K562 (cell line): ENCODE results near the gene H2AZ2. TPM values are rescaled to one million over a fixed set of nuclear protein-coding genes. Genes with fewer than 3 reads are reported as not detected.
A peak's percentile ranks its signal among the peaks of the same experiment; 100 is the strongest.

ENCODE experiments used
- ETV5 ChIP-seq: sonication (generic); formaldehyde crosslinking; IDR thresholded peaks from 2 replicates; pipeline ENCODE4 v1.4.0; 2020; ENCODE audit warnings: low read depth, mild to moderate bottlenecking, missing genetic modification reagents
- MAZ ChIP-seq, 2 experiments: fragments of 450-650 bp in 1 of 2; sonication (generic) in 1 of 2; formaldehyde crosslinking; IDR thresholded peaks in 1 of 2; conservative IDR thresholded peaks in 1 of 2; 2 replicates each; pipeline versions ENCODE4 v1.4.0 to v1.5.0; 2020; ENCODE audit warnings: mild to moderate bottlenecking in 1 of 2, missing genetic modification reagents in 1 of 2
- NBN ChIP-seq: fragments of 450-650 bp; IDR thresholded peaks from 2 replicates; pipeline ENCODE4 v1.6.1; 2016; ENCODE audit warnings: low read depth, mild to moderate bottlenecking
- NR2C2 ChIP-seq, 2 experiments: fragments of 200-800 bp in 1 of 2; sonication (Bioruptor generic) in 1 of 2; sonication (generic) in 1 of 2; formaldehyde crosslinking in 1 of 2; IDR thresholded peaks; 2 replicates each; pipeline versions ENCODE4 v1.6.1 to v1.8.0; 2016 to 2022; ENCODE audit warnings: mild to moderate bottlenecking in 1 of 2, missing compliant biosample characterization in 1 of 2, missing genetic modification characterization in 1 of 2, missing genetic modification reagents in 1 of 2
- POLR2B ChIP-seq: fragments of 450-650 bp; IDR thresholded peaks from 2 replicates; pipeline ENCODE4 v1.6.1; 2018; ENCODE audit warnings: low read depth; ENCODE audit not compliant: partially characterized antibody
- RAD21 ChIP-seq, 2 experiments: fragments of 250-450 bp in 1 of 2; fragments of 450-650 bp in 1 of 2; sonication (Bioruptor Pico) in 1 of 2; formaldehyde crosslinking in 1 of 2; IDR thresholded peaks in 1 of 2; conservative IDR thresholded peaks in 1 of 2; 2 replicates each; pipeline versions ENCODE4 v1.4.0 to v1.8.0; 2020 to 2022; ENCODE audit warnings: mild to moderate bottlenecking in 2 of 2, moderate library complexity in 1 of 2
- SIN3A ChIP-seq, 2 experiments: fragments of 150-350 bp in 1 of 2; IDR thresholded peaks; 2 replicates each; pipeline ENCODE4 v1.6.1; 2011 to 2016; ENCODE audit warnings: borderline replicate concordance in 2 of 2, low read depth in 2 of 2, low read length in 2 of 2, mild to moderate bottlenecking in 2 of 2, moderate library complexity in 2 of 2; ENCODE audit not compliant: control insufficient read depth in 1 of 2
- SNRNP70 ChIP-seq: fragments of 200-400 bp; formaldehyde crosslinking; optimal IDR thresholded peaks from 2 replicates; pipeline ENCODE3; 2017; ENCODE audit warnings: low read depth, low read length
- SRF ChIP-seq, 2 experiments: fragments of 250-450, 450-650 bp in 1 of 2; sonication (Bioruptor Pico) in 1 of 2; sonication (generic) in 1 of 2; formaldehyde crosslinking; IDR thresholded peaks; 2 replicates each; pipeline versions ENCODE4 v1.5.0 to v1.5.1; 2020 to 2022; ENCODE audit warnings: mild to moderate bottlenecking in 1 of 2, missing genetic modification reagents in 1 of 2
- TBL1XR1 ChIP-seq, 2 experiments: IDR thresholded peaks; 2 replicates each; pipeline ENCODE4 v1.6.1; 2012; ENCODE audit warnings: improper control_type of control experiment in 2 of 2, low read length in 2 of 2, mild to moderate bottlenecking in 1 of 2
- YY1 ChIP-seq, 3 experiments: IDR thresholded peaks; 2 replicates each; pipeline ENCODE4 v1.6.1; 2011; ENCODE audit warnings: low read length in 2 of 3, mild to moderate bottlenecking in 2 of 3, moderate library complexity in 2 of 3, borderline replicate concordance in 1 of 3, control low read depth in 1 of 3, low read depth in 1 of 3; ENCODE audit not compliant: insufficient read depth in 3 of 3, insufficient replicate concordance in 2 of 3, control insufficient read depth in 1 of 3, insufficient read length in 1 of 3; ENCODE audit errors: extremely low read depth in 1 of 3
- ZFX ChIP-seq: sonication (generic); formaldehyde crosslinking; IDR thresholded peaks from 2 replicates; pipeline ENCODE4 v1.8.0; 2022; ENCODE audit warnings: mild to moderate bottlenecking, missing genetic modification reagents, moderate library complexity
- polyA plus RNA-seq, 8 experiments: library from polyadenylated mRNA; depleted of rRNA in 4 of 8; stranded (reverse) in 5 of 8; unstranded in 3 of 8; fragments of >200 nt; fragmentation: Nextera tagmentation in 2 of 8; fragmentation: Illumina TruSeq in 1 of 8; extraction: Ambion mirVana in 2 of 8; extraction: Trizol in 1 of 8; gene quantifications; 2 replicates each; pipeline versions ENCODE4 v1.2.1 to v1.2.3, GENCODE V29; 2011 to 2014; ENCODE audit warnings: inconsistent platforms in 1 of 8, missing spikeins in 1 of 8
- total RNA-seq, 7 experiments: library from RNA; depleted of rRNA in 6 of 7; stranded (reverse); fragments of >200 nt in 6 of 7; fragmentation: Illumina TruSeq in 2 of 7; extraction: Trizol in 2 of 7; gene quantifications; 2 replicates each; pipeline versions ENCODE4 v1.2.1 to v1.2.3, GENCODE V29; 2011 to 2021; ENCODE audit warnings: low replicate concordance in 1 of 7
- TF ChIP-seq, protein P1 (sequence below): fragments of 450-650 bp; IDR thresholded peaks from 2 replicates; pipeline ENCODE4 v1.6.1; 2016; ENCODE audit warnings: mild to moderate bottlenecking
- TF ChIP-seq, protein P2 (sequence below), 3 experiments: fragments of 200-800 bp in 1 of 3; fragments of 250-450 bp in 1 of 3; fragments of 450-650 bp in 1 of 3; sonication (Bioruptor Pico) in 1 of 3; sonication (Bioruptor generic) in 1 of 3; formaldehyde crosslinking in 1 of 3; IDR thresholded peaks; 2 replicates each; pipeline versions ENCODE4 v1.6.1 to v1.8.0; 2016 to 2022; ENCODE audit warnings: mild to moderate bottlenecking in 2 of 3, missing genetic modification characterization in 2 of 3, missing compliant biosample characterization in 1 of 3, moderate library complexity in 1 of 3
- TF ChIP-seq, protein P3 (sequence below): fragments of 450-650 bp; IDR thresholded peaks from 2 replicates; pipeline ENCODE4 v1.6.1; 2016; ENCODE audit warnings: antibody characterized with exemption

H2AZ2 gene
- total and polyA plus RNA-seq, 9 of the 15 experiments (the other 6 are each of a cell fraction or from before 2014, with no cell fraction given): 105 to 382 (median 286) TPM

DNA sequence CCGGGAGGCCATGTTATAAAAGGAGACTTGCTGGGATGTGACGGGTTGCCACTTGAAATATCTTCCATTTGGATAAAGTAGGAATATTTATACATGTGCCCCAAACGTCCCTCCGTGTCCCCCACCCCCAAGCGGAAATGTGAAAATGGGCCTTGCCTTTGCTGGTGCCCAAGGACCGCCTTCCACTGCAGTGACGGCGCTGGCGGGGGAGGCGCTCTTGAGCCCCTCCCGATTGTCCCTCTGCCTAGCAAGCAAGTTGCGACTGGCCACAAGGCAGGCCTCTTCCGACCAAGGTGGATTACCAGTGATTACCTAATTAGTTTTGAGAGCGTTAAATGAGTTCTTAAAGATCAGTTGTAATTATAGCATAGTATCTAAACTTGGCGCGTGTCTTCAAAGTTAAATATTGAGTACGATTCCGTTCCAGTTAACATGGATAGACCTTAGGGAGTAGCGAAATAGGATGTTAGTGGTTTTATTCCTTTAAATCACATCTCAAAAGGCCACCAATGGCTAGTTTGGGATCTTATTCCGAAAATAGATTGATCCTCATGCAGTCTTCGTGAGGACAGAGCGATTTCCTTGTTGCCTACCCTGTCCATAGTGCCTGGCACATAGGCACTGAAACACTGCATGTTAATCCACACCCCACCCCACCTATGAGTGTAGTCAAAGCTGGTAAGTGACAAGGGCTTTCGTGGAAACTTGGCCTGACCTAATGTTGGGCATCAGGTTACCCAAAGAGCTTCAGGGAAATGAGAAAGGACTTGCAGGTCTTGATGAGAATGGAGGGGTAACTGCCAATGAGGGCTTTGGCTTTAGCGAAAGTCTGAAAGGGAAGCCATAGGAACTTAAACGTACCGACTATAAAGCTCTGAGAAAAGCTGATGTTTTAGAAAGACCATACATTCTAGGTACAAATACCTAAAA lies 50.3 kb downstream of the H2AZ2 start (continued):
- TF ChIP-seq, protein P1, sequence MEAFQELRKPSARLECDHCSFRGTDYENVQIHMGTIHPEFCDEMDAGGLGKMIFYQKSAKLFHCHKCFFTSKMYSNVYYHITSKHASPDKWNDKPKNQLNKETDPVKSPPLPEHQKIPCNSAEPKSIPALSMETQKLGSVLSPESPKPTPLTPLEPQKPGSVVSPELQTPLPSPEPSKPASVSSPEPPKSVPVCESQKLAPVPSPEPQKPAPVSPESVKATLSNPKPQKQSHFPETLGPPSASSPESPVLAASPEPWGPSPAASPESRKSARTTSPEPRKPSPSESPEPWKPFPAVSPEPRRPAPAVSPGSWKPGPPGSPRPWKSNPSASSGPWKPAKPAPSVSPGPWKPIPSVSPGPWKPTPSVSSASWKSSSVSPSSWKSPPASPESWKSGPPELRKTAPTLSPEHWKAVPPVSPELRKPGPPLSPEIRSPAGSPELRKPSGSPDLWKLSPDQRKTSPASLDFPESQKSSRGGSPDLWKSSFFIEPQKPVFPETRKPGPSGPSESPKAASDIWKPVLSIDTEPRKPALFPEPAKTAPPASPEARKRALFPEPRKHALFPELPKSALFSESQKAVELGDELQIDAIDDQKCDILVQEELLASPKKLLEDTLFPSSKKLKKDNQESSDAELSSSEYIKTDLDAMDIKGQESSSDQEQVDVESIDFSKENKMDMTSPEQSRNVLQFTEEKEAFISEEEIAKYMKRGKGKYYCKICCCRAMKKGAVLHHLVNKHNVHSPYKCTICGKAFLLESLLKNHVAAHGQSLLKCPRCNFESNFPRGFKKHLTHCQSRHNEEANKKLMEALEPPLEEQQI: no peak
- TF ChIP-seq, protein P2, sequence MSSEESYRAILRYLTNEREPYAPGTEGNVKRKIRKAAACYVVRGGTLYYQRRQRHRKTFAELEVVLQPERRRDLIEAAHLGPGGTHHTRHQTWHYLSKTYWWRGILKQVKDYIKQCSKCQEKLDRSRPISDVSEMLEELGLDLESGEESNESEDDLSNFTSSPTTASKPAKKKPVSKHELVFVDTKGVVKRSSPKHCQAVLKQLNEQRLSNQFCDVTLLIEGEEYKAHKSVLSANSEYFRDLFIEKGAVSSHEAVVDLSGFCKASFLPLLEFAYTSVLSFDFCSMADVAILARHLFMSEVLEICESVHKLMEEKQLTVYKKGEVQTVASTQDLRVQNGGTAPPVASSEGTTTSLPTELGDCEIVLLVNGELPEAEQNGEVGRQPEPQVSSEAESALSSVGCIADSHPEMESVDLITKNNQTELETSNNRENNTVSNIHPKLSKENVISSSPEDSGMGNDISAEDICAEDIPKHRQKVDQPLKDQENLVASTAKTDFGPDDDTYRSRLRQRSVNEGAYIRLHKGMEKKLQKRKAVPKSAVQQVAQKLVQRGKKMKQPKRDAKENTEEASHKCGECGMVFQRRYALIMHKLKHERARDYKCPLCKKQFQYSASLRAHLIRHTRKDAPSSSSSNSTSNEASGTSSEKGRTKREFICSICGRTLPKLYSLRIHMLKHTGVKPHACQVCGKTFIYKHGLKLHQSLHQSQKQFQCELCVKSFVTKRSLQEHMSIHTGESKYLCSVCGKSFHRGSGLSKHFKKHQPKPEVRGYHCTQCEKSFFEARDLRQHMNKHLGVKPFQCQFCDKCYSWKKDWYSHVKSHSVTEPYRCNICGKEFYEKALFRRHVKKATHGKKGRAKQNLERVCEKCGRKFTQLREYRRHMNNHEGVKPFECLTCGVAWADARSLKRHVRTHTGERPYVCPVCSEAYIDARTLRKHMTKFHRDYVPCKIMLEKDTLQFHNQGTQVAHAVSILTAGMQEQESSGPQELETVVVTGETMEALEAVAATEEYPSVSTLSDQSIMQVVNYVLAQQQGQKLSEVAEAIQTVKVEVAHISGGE (CRISPR knock-in tag; IDR thresholded peaks at IDR 0.05): no peak
- TF ChIP-seq NBN (peak; percentile 47; the same call in 1 of the 2 replicates), ETV5 (CRISPR knock-in tag) (peak; percentile 56; the same call in 1 of the 2 replicates), SIN3A (IDR thresholded peaks at IDR 0.05; ENCODE audit: borderline replicate concordance in 2 of 2, control insufficient read depth in 1 of 2, low read depth in 2 of 2, low read length in 2 of 2) (peak; percentile 29 to 73; a peak in 2 of 4 replicates), SRF (CRISPR knock-in tag; IDR thresholded peaks at IDR 0.05) (peak in 1 of 2 experiments; percentile 86; a peak in 2 of 4 replicates), RAD21 (CRISPR knock-in tag; conservative IDR thresholded peaks at IDR 0.05 in 1 of 2, IDR thresholded peaks at IDR 0.05 in 1 of 2) (peak; percentile 34 to 45; a peak in 3 of 4 replicates), MAZ (CRISPR knock-in tag; conservative IDR thresholded peaks at IDR 0.05 in 1 of 2, IDR thresholded peaks at IDR 0.05 in 1 of 2) (peak in 1 of 2 experiments; percentile 76; a peak in 2 of 4 replicates), SNRNP70 (peak; percentile 41), POLR2B (peak; percentile 42), ZFX (peak; percentile 86), NR2C2 (CRISPR knock-in tag; IDR thresholded peaks at IDR 0.05) (0 out of 2 replicates have a peak, but pooled peaks have one; percentile 27), NR2C2 (tag; IDR thresholded peaks at IDR 0.05) (no peak), TBL1XR1 (IDR thresholded peaks at IDR 0.05; ENCODE audit: low read length in 2 of 2) (peak in 1 of 2 experiments; percentile 78; a peak in 2 of 4 replicates), YY1 (IDR thresholded peaks at IDR 0.05; ENCODE audit: borderline replicate concordance in 1 of 3, control insufficient read depth in 1 of 3, extremely low read depth in 1 of 3, insufficient read depth in 3 of 3, insufficient read length in 1 of 3, insufficient replicate concordance in 2 of 3, low read depth in 1 of 3, low read length in 2 of 3) (peak in 2 of 3 experiments; percentile 56 to 60)
- TF ChIP-seq, protein P3, sequence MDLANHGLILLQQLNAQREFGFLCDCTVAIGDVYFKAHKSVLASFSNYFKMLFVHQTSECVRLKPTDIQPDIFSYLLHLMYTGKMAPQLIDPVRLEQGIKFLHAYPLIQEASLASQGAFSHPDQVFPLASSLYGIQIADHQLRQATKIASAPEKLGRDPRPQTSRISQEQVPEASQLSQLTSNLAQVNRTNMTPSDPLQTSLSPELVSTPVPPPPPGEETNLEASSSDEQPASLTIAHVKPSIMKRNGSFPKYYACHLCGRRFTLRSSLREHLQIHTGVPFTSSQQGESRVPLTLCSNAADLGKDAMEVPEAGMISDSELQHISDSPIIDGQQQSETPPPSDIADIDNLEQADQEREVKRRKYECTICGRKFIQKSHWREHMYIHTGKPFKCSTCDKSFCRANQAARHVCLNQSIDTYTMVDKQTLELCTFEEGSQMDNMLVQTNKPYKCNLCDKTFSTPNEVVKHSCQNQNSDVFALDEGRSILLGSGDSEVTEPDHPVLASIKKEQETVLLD: no peak
